Upper lobe of left lung (tissue), 6 donors: ENCODE results near the gene ABCG8. TPM values are rescaled to one million over a fixed set of nuclear protein-coding genes. Genes with fewer than 3 reads are reported as not detected.

ENCODE experiments used
- ATAC-seq, 2 donors: fragments of 200-7000 bp; cut with Tn5 transposase; one replicate each; pipeline ENCODE4 v1.9.1; 2022; ENCODE audit warnings: mild to moderate bottlenecking in 2 of 2, moderate library complexity in 2 of 2; ENCODE audit not compliant: low FRiP score in 2 of 2
- DNase-seq, 2 donors: peaks; one replicate each; pipeline ENCODE4 v3.0.0-alpha.2; 2019 to 2020
- H3K27ac ChIP-seq, 4 donors: fragments of 200-600 bp; sonication (generic); one replicate each; pipeline ENCODE4 v1.5.1; 2016 to 2019
- H3K27me3 ChIP-seq, 4 donors: fragments of 200-600 bp; sonication (generic); one replicate each; pipeline ENCODE4 v1.5.1; 2017 to 2019
- H3K36me3 ChIP-seq, 4 donors: fragments of 200-600 bp; sonication (generic); one replicate each; pipeline ENCODE4 v1.5.1; 2016 to 2019
- H3K4me1 ChIP-seq, 4 donors: fragments of 200-600 bp; sonication (generic); one replicate each; pipeline ENCODE4 v1.5.1; 2018 to 2019
- H3K4me3 ChIP-seq, 4 donors: fragments of 200-600 bp; sonication (generic); one replicate each; pipeline ENCODE4 v1.5.1; 2017 to 2019; ENCODE audit warnings: mild to moderate bottlenecking in 2 of 4, moderate library complexity in 1 of 4
- H3K9me3 ChIP-seq, 4 donors: fragments of 200-600 bp; sonication (generic); one replicate each; pipeline ENCODE4 v1.5.1; 2018 to 2019
- CTCF ChIP-seq, 6 experiments: fragments of 450-650 bp in 4 of 6; fragments of 200-600 bp in 2 of 6; sonication (generic) in 2 of 6; IDR thresholded peaks; one replicate each; pipeline ENCODE4 v1.5.1; 2016 to 2019; ENCODE audit warnings: antibody characterized with exemption in 6 of 6
- EP300 ChIP-seq, 4 donors: sonication (generic); formaldehyde crosslinking; IDR thresholded peaks; one replicate each; pipeline ENCODE4 v1.5.1; 2017; ENCODE audit warnings: antibody characterized with exemption in 4 of 4, control low read depth in 2 of 4
- POLR2A ChIP-seq, 4 donors: fragments of 450-650 bp; IDR thresholded peaks; one replicate each; pipeline ENCODE4 v1.5.1; 2016 to 2017; ENCODE audit warnings: antibody characterized with exemption in 4 of 4, mild to moderate bottlenecking in 2 of 4
- POLR2AphosphoS5 ChIP-seq, 2 donors: sonication (generic); formaldehyde crosslinking; IDR thresholded peaks; one replicate each; pipeline ENCODE4 v1.5.1; 2017; ENCODE audit warnings: antibody characterized with exemption in 2 of 2
- WGBS, 2 donors: methylation state at CpG; one replicate each; pipeline ENCODE4 v1.1.5; 2017 to 2018; 5-methylcytosine and 5-hydroxymethylcytosine counted together
- total RNA-seq, 6 donors: library from RNA; depleted of rRNA in 4 of 6; stranded (reverse); fragments of >200 nt in 4 of 6; gene quantifications; one replicate each; pipeline versions ENCODE4 v1.1.0 to v1.2.1, GENCODE V29; 2016 to 2021
- donor health status: DM: no; HTN: no; CAD: no; lungs with moderate emphysema.
- donor health status: DM: no; HTN: yes; CAD: no; lungs with severe emphysema.

The ABCG8 gene
- total RNA-seq, 6 donors from 2014 or later, result 0.10 to 0.20 TPM; not detected in 4

GRCh38 chr2:43823751-43824150 lies 15.0 kb upstream of the ABCG8 start:
- no peaks in the 10 kb centered on the region for H3K9me3 ChIP-seq
- H3K27me3 ChIP-seq, result no peaks in the 10 kb centered on the region
- WGBS, 2 donors, result 92 to 95% methylated on average over 10 to 11 of the region's 11 CpGs
- H3K27ac ChIP-seq, result no peak overlapping the region
- no peaks in the 10 kb centered on the region for H3K4me1 ChIP-seq
- H3K4me3 ChIP-seq, result no peak overlapping the region
- DNase-seq, result no peak
- ATAC-seq, result no peak
- no peaks in the 10 kb centered on the region for H3K36me3 ChIP-seq
- TF ChIP-seq POLR2AphosphoS5 (IDR thresholded peaks at IDR 0.05) (no peak), EP300 (IDR thresholded peaks at IDR 0.05) (no peak), POLR2A (IDR thresholded peaks at IDR 0.05) (no peak), CTCF (IDR thresholded peaks at IDR 0.05) (no peak)

GRCh38 chr2:43824512-43824911 lies 14.3 kb upstream of the ABCG8 start:
- no peak for TF ChIP-seq CTCF (IDR thresholded peaks at IDR 0.05)
- no peak for TF ChIP-seq POLR2AphosphoS5 (IDR thresholded peaks at IDR 0.05)
- no peak for TF ChIP-seq EP300 (IDR thresholded peaks at IDR 0.05)
- no peak for TF ChIP-seq POLR2A (IDR thresholded peaks at IDR 0.05)
- no peak overlapping the region for H3K4me3 ChIP-seq
- no peaks in the 10 kb centered on the region for H3K4me1 ChIP-seq
- no peak overlapping the region for H3K27ac ChIP-seq
- no peaks in the 10 kb centered on the region for H3K27me3 ChIP-seq
- no peaks in the 10 kb centered on the region for H3K9me3 ChIP-seq
- H3K36me3 ChIP-seq, result no peaks in the 10 kb centered on the region
- DNase-seq (no peak), ATAC-seq (no peak)
- WGBS, 2 donors, result 87 to 97% methylated on average over 2 of the region's 2 CpGs

- WGBS, 2 donors, result 86 to 92% methylated on average over 11 to 12 of the region's 12 CpGs
These were observed 13.7 kb upstream of the ABCG8 start for GRCh38 chr2:43824951-43825493.

GRCh38 chr2:43825841-43826240 lies 12.9 kb upstream of the ABCG8 start:
- Histone ChIP-seq H3K4me3 (no peak overlapping the region), H3K36me3 (no peaks in the 10 kb centered on the region), H3K4me1 (no peaks in the 10 kb centered on the region), H3K9me3 (no peaks in the 10 kb centered on the region), H3K27ac (no peak overlapping the region), H3K27me3 (no peaks in the 10 kb centered on the region)
- TF ChIP-seq EP300 (IDR thresholded peaks at IDR 0.05) (no peak), POLR2A (IDR thresholded peaks at IDR 0.05) (no peak), CTCF (IDR thresholded peaks at IDR 0.05) (no peak), POLR2AphosphoS5 (IDR thresholded peaks at IDR 0.05) (no peak)
- no peak for DNase-seq
- 60 to 72% methylated on average over 3 of the region's 3 CpGs for WGBS, 2 donors
- no peak for ATAC-seq

More at GRCh38 chr2:43824951-43825493, 13.7 kb upstream of the ABCG8 start:
- Histone ChIP-seq H3K4me3 (no peak overlapping the region), H3K4me1 (no peaks in the 10 kb centered on the region), H3K27me3 (no peaks in the 10 kb centered on the region), H3K9me3 (no peaks in the 10 kb centered on the region), H3K27ac (no peak overlapping the region), H3K36me3 (no peaks in the 10 kb centered on the region)
- DNase-seq, result no peak
- ATAC-seq, result no peak
- TF ChIP-seq EP300 (IDR thresholded peaks at IDR 0.05) (no peak), CTCF (IDR thresholded peaks at IDR 0.05) (no peak), POLR2AphosphoS5 (IDR thresholded peaks at IDR 0.05) (no peak), POLR2A (IDR thresholded peaks at IDR 0.05) (no peak)
